Fibroblast of gingiva (primary cell): ENCODE data around the gene SNRNP25.
"Not testable (repeated sequence)": the region's sequence is repeated elsewhere in the genome, so short reads cannot be mapped to it uniquely, and the experiment has no call there.

Source experiments
- DNase-seq: peaks from one replicate; pipeline ENCODE4 v3.0.0-alpha.2; 2011; ENCODE audit warnings: low read depth

Gene SNRNP25

GRCh38 chr16:42069-42457, 11.6 kb upstream of the SNRNP25 start:
- no peak for DNase-seq

GRCh38 chr16:42691-43090, 10.9 kb upstream of the SNRNP25 start:
- no peak for DNase-seq

DNA sequence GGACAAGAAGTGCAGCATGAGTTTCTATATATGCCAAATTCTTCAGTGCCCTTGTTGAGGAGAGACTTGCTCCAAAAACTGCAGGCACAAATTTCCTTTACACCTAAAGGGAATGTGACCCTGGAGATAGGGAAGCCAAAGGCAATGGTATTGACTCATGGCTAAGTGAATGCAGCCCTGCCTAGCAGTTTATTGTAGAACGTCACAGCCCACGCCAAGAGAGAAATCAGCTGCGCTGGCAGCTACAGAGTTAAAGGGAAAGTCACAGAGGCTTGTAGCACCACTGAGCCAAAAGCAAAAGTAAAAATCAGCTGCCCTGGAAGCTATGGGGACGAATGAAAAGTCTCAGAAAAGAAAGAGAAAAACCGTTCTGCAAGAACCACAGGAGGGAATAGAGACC, 10.3 kb upstream of the SNRNP25 start:
- DNase-seq = no peak

DNA sequence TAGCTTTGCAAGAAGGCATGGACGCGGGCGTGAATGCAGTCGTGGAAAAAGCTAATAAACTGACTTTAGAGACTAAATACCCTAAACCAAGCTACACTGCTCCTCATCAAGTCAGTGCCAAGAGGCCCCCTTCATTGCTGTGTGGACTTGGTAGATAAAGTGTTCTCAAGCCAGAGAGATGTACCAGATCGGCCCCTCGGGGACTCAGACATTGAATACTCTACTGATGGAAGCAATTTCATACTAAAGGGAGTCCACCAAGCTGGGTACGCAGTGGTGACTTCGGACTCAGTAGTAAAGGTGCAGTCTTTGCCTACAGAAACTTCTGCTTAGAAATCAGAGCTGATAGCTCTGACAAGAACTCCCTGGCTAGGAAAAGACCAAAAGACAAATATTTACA, 9.0 kb upstream of the SNRNP25 start:
- no peak for DNase-seq

DNA sequence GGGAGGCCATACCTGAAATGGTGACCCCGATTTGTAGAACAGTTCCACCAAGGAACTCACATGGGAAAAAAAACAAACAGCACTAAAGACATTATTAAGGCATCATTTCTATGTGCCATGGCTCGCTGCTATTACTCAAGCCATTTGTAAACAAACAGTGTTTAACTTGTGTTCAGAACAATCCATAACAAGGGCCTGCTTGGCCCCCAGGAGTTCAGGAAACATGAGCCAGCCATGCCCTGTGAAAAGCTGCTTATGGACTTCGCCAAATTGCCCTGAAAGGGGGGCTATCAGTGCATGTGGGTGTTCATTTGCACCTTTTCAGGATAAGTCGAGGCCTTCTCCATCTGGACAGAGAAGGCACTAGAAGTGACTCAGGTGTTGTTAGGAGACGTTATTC, 8.2 kb upstream of the SNRNP25 start:
- DNase-seq = no peak

- not testable (repeated sequence) for DNase-seq
These were observed 7.1 kb upstream of the SNRNP25 start for GRCh38 chr16:46510-46909.

GRCh38 chr16:47234-47633, 6.4 kb upstream of the SNRNP25 start:
- no peak for DNase-seq

- DNase-seq = no peak
These were observed 2.6 kb upstream of the SNRNP25 start for GRCh38 chr16:50769-51591.

- no peak for DNase-seq
These were observed 581 bp downstream of the SNRNP25 start for GRCh38 chr16:54237-54581.

GRCh38 chr16:55571-56136, 2.0 kb downstream of the SNRNP25 start:
- DNase-seq = no peak

DNA sequence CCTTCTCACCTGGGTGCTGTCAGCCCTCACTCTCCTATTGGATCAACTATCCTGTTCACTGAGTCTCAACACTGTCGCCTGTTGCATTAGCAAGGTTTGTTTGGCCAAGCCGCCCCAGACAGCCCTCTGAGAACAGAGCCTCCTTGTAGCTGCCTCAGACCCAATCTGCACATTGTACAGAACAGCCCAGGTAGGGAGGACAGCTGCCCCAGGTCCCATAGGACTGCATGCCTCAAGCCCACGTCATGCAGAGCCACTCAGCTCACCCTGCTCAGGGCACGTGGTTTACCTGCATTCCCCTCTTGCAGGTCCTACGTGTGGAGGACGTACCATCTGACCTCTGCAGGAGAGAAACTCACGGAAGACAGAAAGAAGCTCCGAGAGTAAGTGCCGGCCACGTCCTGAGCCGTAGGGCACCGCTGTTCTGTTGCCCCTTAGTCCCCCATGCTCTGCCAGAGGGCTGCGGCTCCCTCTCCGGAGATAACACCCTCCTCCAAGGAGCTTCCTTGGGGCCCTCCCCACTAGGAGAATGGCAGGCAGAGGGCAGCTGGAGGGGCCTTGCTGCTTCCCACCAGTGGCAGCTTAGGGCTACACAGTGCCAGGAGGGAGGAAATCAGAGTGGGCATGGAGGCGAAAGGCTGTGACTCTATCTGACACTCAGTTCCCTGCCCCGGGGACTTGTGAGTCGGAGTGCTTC, 2.8 kb downstream of the SNRNP25 start:
- no peak for DNase-seq

- no peak for DNase-seq
These were observed 4.1 kb downstream of the SNRNP25 start for GRCh38 chr16:57711-58110.

DNA sequence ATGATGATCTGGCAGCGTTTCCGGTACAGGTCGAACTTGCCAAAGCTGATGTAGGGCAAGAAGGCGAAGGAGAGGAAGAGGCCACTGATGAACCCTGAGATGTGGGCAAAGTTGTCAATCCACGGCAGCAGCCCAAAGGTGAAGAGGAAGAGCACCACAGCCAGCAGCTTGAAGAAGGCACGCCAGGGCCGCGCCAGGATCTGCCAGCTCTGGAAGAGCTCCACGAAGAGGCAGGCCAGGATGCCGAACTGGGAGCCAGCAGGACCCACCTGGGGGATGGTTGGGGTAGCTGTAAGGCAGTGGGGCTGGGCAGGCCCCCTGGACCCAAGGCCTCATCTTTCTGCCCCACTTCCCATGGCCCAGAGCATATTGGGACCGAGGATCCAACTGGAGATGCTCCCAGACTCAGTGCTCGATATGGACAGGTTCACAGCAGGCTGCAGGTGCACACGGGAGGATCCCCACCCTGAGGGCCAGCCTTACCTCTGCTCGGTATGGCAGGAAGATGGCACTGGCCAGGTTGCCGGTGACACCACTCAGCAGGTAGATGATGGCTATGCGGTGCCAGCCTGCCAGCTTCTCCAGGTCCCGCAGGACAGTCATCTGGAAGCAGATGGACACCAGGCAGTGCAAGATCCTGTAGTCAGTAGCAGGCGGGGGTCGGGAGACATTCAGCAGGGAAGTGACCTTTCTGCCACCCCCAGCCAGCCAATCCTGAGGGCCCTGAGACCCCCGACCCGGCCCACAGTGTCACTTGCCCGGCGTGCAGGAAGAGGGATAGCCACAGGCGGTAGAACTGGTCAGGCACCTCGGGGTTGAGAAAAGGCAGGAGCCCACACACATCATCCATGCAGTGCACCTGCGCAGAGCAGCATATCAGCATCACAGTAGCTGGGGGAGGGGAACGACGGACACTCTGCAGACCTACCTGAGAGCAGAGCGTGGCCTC, 5.1 kb downstream of the SNRNP25 start:
- DNase-seq = no peak

GRCh38 chr16:59440-60059, 5.9 kb downstream of the SNRNP25 start:
- DNase-seq = no peak

DNA sequence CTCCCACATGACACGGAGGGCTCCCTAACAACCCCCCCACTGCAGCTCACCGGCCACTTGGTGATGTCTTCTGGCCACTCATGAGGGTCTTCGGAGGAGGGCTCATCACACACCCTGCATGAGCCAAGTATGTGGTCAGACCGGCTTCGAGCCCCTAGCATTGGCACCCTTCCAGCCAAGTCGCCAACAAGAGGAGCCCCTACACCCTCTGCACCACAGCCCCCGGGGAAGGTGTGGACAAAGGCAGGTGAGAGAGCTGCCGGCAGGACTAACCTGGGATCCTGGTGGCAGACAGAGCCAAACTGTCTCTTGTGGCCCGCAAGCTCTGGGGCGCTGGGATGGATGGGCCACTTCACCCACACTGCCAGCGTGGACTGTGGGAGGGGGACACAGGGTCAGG, 6.5 kb downstream of the SNRNP25 start:
- no peak for DNase-seq

- no peak for DNase-seq
These were observed 7.6 kb downstream of the SNRNP25 start for GRCh38 chr16:60929-61878.

GRCh38 chr16:61879-62281, 8.3 kb downstream of the SNRNP25 start:
- no peak for DNase-seq

- DNase-seq = no peak
These were observed 8.8 kb downstream of the SNRNP25 start for GRCh38 chr16:62283-62967.

GRCh38 chr16:62968-63391, 9.4 kb downstream of the SNRNP25 start:
- no peak for DNase-seq

- no peak for DNase-seq
These were observed 9.8 kb downstream of the SNRNP25 start for GRCh38 chr16:63466-63865.
